A673 (cell line): ENCODE results near the gene CMTM8. TPM values are rescaled to one million over a fixed set of nuclear protein-coding genes. Genes with fewer than 3 reads are reported as not detected.

ENCODE experiments used
- BruUV-seq: library from RNA; stranded (reverse); fragments of 400-500 nt; replicated peaks from 2 replicates; lab custom pipeline; 2021; lab: Mats Ljungman, UMichigan
- CTCF ChIA-PET: fragments of 300-600 bp; sonication (Branson Sonifier 250); formaldehyde crosslinking; loops from one replicate; lab custom pipeline; 2022; ENCODE audit warnings: antibody characterized with exemption; lab: Charles Lee
- POLR2A ChIA-PET: fragments of 300-600 bp; sonication (Branson Sonifier 250); formaldehyde crosslinking; loops from one replicate; lab custom pipeline; 2022; ENCODE audit warnings: antibody characterized with exemption; ENCODE audit not compliant: low non-redundant PET; lab: Charles Lee
- DNase-seq: peaks from one replicate; pipeline ENCODE4 v3.0.0-alpha.2; 2015; ENCODE audit warnings: low spot score
- H3K27ac ChIP-seq: fragments of 200-600 bp; sonication (generic); 2 replicates; pipeline ENCODE4 v1.5.1; 2016; ENCODE audit warnings: mixed run types, low read depth, mild to moderate bottlenecking, mixed read lengths, antibody characterized with exemption, low read length; ENCODE audit not compliant: poor library complexity, severe bottlenecking
- H3K27me3 ChIP-seq: fragments of 200-600 bp; sonication (generic); replicated peaks from 2 replicates; pipeline ENCODE4 v1.6.1; 2017; ENCODE audit warnings: mixed run types, low read depth, mild to moderate bottlenecking, mixed read lengths, antibody characterized with exemption, low read length; ENCODE audit not compliant: insufficient read depth, poor library complexity
- H3K36me3 ChIP-seq: fragments of 200-600 bp; sonication (generic); 2 replicates; pipeline ENCODE4 v1.6.1; 2016; ENCODE audit warnings: mixed run types, mild to moderate bottlenecking, mixed read lengths, antibody characterized with exemption, low read length; ENCODE audit not compliant: insufficient read depth, poor library complexity, severe bottlenecking
- H3K4me1 ChIP-seq: fragments of 200-600 bp; sonication (generic); 2 replicates; pipeline ENCODE4 v1.6.1; 2017; ENCODE audit warnings: mixed run types, mild to moderate bottlenecking, mixed read lengths, antibody characterized with exemption, low read length; ENCODE audit not compliant: insufficient read depth, poor library complexity, severe bottlenecking
- H3K4me3 ChIP-seq: fragments of 200-600 bp; sonication (generic); 2 replicates; pipeline ENCODE4 v1.5.1; 2016; ENCODE audit warnings: low read depth, mixed run types, mild to moderate bottlenecking, mixed read lengths, low read length; ENCODE audit not compliant: poor library complexity, severe bottlenecking
- H3K9me3 ChIP-seq: fragments of 200-600 bp; sonication (generic); 2 replicates; pipeline ENCODE4 v1.6.1; 2016; ENCODE audit warnings: mixed run types, low read depth, mild to moderate bottlenecking, mixed read lengths, antibody characterized with exemption, low read length; ENCODE audit not compliant: poor library complexity, severe bottlenecking
- EZH2 ChIP-seq: fragments of 200-600 bp; sonication (generic); IDR thresholded peaks from 2 replicates; pipeline ENCODE4 v1.6.1; 2017; ENCODE audit warnings: borderline replicate concordance, low read depth, mild to moderate bottlenecking, mixed read lengths, antibody characterized with exemption, low read length; ENCODE audit not compliant: poor library complexity, severe bottlenecking
- intact Hi-C: fragments of 100-400 bp; cut with micrococcal nuclease; formaldehyde crosslinking; loops from one replicate; pipeline ENCODE4 v1.10.0; 2022; ENCODE audit not compliant: unreplicated experiment
- total RNA-seq: library from RNA; stranded (reverse); gene quantifications from 2 replicates; pipeline ENCODE4 v1.2.3, GENCODE V29; 2021
- TF ChIP-seq, protein P1 (sequence below): fragments of 300-800, 200-600 bp; sonication (generic); conservative IDR thresholded peaks from 2 replicates; pipeline ENCODE4 v1.5.1; 2017; ENCODE audit warnings: low read depth, mild to moderate bottlenecking, antibody characterized with exemption, low read length, moderate library complexity, mixed read lengths

The CMTM8 gene
- total RNA-seq, 1 experiment from 2014 or later = 2.1 TPM

- no peaks in the 10 kb centered on the region for H3K4me1 ChIP-seq
- no peak overlapping the region for H3K27ac ChIP-seq
- ChIA-PET CTCF (no interaction called here), POLR2A (no interaction called here)
- BruUV-seq = no TSS peak
- H3K9me3 ChIP-seq = peaks cover 5% of the 10 kb centered on the region
- DNase-seq = no peak
- H3K27me3 ChIP-seq = no peaks in the 10 kb centered on the region
- H3K36me3 ChIP-seq = no peaks in the 10 kb centered on the region
- intact Hi-C loops = no loop called here
- TF ChIP-seq EZH2 = no peak
- TF ChIP-seq, protein P1, sequence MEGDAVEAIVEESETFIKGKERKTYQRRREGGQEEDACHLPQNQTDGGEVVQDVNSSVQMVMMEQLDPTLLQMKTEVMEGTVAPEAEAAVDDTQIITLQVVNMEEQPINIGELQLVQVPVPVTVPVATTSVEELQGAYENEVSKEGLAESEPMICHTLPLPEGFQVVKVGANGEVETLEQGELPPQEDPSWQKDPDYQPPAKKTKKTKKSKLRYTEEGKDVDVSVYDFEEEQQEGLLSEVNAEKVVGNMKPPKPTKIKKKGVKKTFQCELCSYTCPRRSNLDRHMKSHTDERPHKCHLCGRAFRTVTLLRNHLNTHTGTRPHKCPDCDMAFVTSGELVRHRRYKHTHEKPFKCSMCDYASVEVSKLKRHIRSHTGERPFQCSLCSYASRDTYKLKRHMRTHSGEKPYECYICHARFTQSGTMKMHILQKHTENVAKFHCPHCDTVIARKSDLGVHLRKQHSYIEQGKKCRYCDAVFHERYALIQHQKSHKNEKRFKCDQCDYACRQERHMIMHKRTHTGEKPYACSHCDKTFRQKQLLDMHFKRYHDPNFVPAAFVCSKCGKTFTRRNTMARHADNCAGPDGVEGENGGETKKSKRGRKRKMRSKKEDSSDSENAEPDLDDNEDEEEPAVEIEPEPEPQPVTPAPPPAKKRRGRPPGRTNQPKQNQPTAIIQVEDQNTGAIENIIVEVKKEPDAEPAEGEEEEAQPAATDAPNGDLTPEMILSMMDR = no peak
- H3K4me3 ChIP-seq = no peak overlapping the region
These were observed 17.7 kb downstream of the CMTM8 start for GRCh38 chr3:32256206-32256605.

DNA sequence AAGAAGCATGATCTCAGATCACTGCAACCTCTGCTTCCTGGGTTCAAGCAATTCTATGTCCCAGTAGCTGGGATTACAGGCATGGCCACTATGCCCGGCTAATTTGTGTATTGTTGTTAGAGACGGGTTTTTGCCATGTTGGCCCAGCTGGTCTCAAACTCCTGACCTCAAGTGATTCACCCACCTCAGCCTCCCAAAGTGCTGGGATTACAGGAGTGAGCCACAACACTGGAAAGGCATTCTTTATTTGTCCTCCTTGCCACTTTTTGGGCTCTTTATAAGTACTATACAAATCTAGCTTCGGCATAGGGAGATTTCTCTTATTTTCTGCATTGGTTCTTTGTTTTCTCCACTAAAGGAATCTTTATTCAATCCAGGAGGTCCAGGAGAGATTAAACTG lies 18.6 kb downstream of the CMTM8 start:
- Histone ChIP-seq H3K9me3 (peaks cover 5% of the 10 kb centered on the region), H3K27ac (no peak overlapping the region), H3K27me3 (no peaks in the 10 kb centered on the region), H3K4me1 (no peaks in the 10 kb centered on the region), H3K4me3 (no peak overlapping the region), H3K36me3 (no peaks in the 10 kb centered on the region)
- TF ChIP-seq, protein P1 = no peak
- no peak for TF ChIP-seq EZH2
- no TSS peak for BruUV-seq
- DNase-seq = no peak
- CTCF ChIA-PET = no interaction called here
- intact Hi-C loops = no loop called here
- POLR2A ChIA-PET = no interaction called here

GRCh38 chr3:32257641-32258438 lies 19.4 kb downstream of the CMTM8 start:
- TF ChIP-seq, protein P1 = no peak
- TF ChIP-seq EZH2 = no peak
- CTCF ChIA-PET = no interaction called here
- POLR2A ChIA-PET = no interaction called here
- intact Hi-C loops = no loop called here
- peaks cover 5% of the 10 kb centered on the region for H3K9me3 ChIP-seq
- no peaks in the 10 kb centered on the region for H3K27me3 ChIP-seq
- H3K4me1 ChIP-seq = no peaks in the 10 kb centered on the region
- no peak for DNase-seq
- H3K36me3 ChIP-seq = no peaks in the 10 kb centered on the region
- no peak overlapping the region for H3K27ac ChIP-seq
- no peak overlapping the region for H3K4me3 ChIP-seq
- no TSS peak for BruUV-seq
